ENCODE results near the gene C11orf71. TPM values are rescaled to one million over a fixed set of nuclear protein-coding genes. Genes with fewer than 3 reads are reported as not detected.

C11orf71 gene
- total RNA-seq, 3 donors from 2014 or later = 7.9 to 13.2 (median 10.2) TPM

- no peaks in the 10 kb centered on the region for H3K9me3 ChIP-seq
- H3K4me3 ChIP-seq = no peak overlapping the region
- H3K36me3 ChIP-seq = peaks cover 7% of the 10 kb centered on the region
- intact Hi-C loops (cut with DNase I; ENCODE audit: low total_unique reads) = no loop called here
- no peak overlapping the region for H3K27ac ChIP-seq
- no peaks in the 10 kb centered on the region for H3K4me1 ChIP-seq
- H3K27me3 ChIP-seq = no peaks in the 10 kb centered on the region
- no peak for TF ChIP-seq POLR2AphosphoS5 (IDR thresholded peaks at IDR 0.05)
- TF ChIP-seq CTCF (IDR thresholded peaks at IDR 0.05) = no peak
- TF ChIP-seq POLR2A (IDR thresholded peaks at IDR 0.05) = no peak
- no peak for DNase-seq (ENCODE audit: low spot score in 2 of 2)
These were observed 47.1 kb upstream of the C11orf71 start for GRCh38 chr11:114447444-114447843.

- Histone ChIP-seq H3K9me3 (no peaks in the 10 kb centered on the region), H3K36me3 (no peaks in the 10 kb centered on the region), H3K4me3 (no peak overlapping the region), H3K27ac (no peak overlapping the region), H3K4me1 (peaks cover 0 to 2% of the 10 kb centered on the region in 2 donors), H3K27me3 (no peaks in the 10 kb centered on the region)
- TF ChIP-seq CTCF (IDR thresholded peaks at IDR 0.05) = no peak
- no peak for TF ChIP-seq POLR2A (IDR thresholded peaks at IDR 0.05)
- no peak for TF ChIP-seq POLR2AphosphoS5 (IDR thresholded peaks at IDR 0.05)
- no peak for DNase-seq (ENCODE audit: low spot score in 2 of 2)
- intact Hi-C loops (cut with DNase I; ENCODE audit: low total_unique reads) = no loop called here
These were observed 42.2 kb upstream of the C11orf71 start for GRCh38 chr11:114442536-114442935.

GRCh38 chr11:114441921-114442320 is 41.6 kb upstream of the C11orf71 start:
- Histone ChIP-seq H3K27ac (no peak overlapping the region), H3K9me3 (no peaks in the 10 kb centered on the region), H3K36me3 (no peaks in the 10 kb centered on the region), H3K4me3 (no peak overlapping the region), H3K4me1 (peaks cover 0 to 2% of the 10 kb centered on the region in 2 donors), H3K27me3 (no peaks in the 10 kb centered on the region)
- no peak for DNase-seq (ENCODE audit: low spot score in 2 of 2)
- TF ChIP-seq CTCF (IDR thresholded peaks at IDR 0.05) (no peak), POLR2A (IDR thresholded peaks at IDR 0.05) (no peak), POLR2AphosphoS5 (IDR thresholded peaks at IDR 0.05) (no peak)
- intact Hi-C loops (cut with DNase I; ENCODE audit: low total_unique reads) = no loop called here

GRCh38 chr11:114440971-114441763 is 40.9 kb upstream of the C11orf71 start:
- Histone ChIP-seq H3K27me3 (no peaks in the 10 kb centered on the region), H3K9me3 (no peaks in the 10 kb centered on the region), H3K36me3 (no peaks in the 10 kb centered on the region), H3K4me3 (peak overlapping the region in 2 of 3 donors; percentile 86 to 91), H3K4me1 (peaks cover 0 to 2% of the 10 kb centered on the region in 2 donors), H3K27ac (no peak overlapping the region)
- DNase-seq (ENCODE audit: low spot score in 2 of 2) = no peak
- intact Hi-C loops (cut with DNase I; ENCODE audit: low total_unique reads) = no loop called here
- TF ChIP-seq POLR2AphosphoS5 (IDR thresholded peaks at IDR 0.05) (no peak), POLR2A (IDR thresholded peaks at IDR 0.05) (no peak), CTCF (IDR thresholded peaks at IDR 0.05) (no peak)

GRCh38 chr11:114440121-114440860 is 40.0 kb upstream of the C11orf71 start:
- intact Hi-C loops (cut with DNase I; ENCODE audit: low total_unique reads) = no loop called here
- peaks cover 0 to 2% of the 10 kb centered on the region in 2 donors for H3K4me1 ChIP-seq
- H3K27ac ChIP-seq = peak overlapping the region; percentile 75 to 85
- TF ChIP-seq CTCF (IDR thresholded peaks at IDR 0.05) = no peak
- no peak for TF ChIP-seq POLR2A (IDR thresholded peaks at IDR 0.05)
- no peak for TF ChIP-seq POLR2AphosphoS5 (IDR thresholded peaks at IDR 0.05)
- no peaks in the 10 kb centered on the region for H3K9me3 ChIP-seq
- H3K36me3 ChIP-seq = no peaks in the 10 kb centered on the region
- H3K27me3 ChIP-seq = no peaks in the 10 kb centered on the region
- DNase-seq (ENCODE audit: low spot score in 2 of 2) = no peak
- peak overlapping the region; percentile 86 to 91 (median 88) for H3K4me3 ChIP-seq
